GM12878 (cell line): ENCODE data around the gene UIMC1. TPM values are rescaled to one million over a fixed set of nuclear protein-coding genes. Genes with fewer than 3 reads are reported as not detected.

Source experiments
- ATF7 ChIP-seq: fragments of 450-650 bp; IDR thresholded peaks from 2 replicates; pipeline ENCODE4 v1.6.1; 2016; ENCODE audit warnings: low read depth, mild to moderate bottlenecking
- BHLHE40 ChIP-seq, 2 experiments: fragments of 450-650 bp in 1 of 2; IDR thresholded peaks; 2 replicates each; pipeline ENCODE4 v1.6.1; 2011 to 2017; ENCODE audit warnings: low read depth in 2 of 2, borderline replicate concordance in 1 of 2, improper control_type of control experiment in 1 of 2, low read length in 1 of 2, mild to moderate bottlenecking in 1 of 2
- BMI1 ChIP-seq: fragments of 450-650 bp; IDR thresholded peaks from 2 replicates; pipeline ENCODE4 v1.6.1; 2016; ENCODE audit warnings: mild to moderate bottlenecking, moderate library complexity, borderline replicate concordance
- FOXM1 ChIP-seq: IDR thresholded peaks from 2 replicates; pipeline ENCODE4 v1.6.1; 2012; ENCODE audit warnings: low read depth, mild to moderate bottlenecking, inconsistent platforms, low read length, moderate library complexity
- HDAC6 ChIP-seq: fragments of 200-600 bp; sonication (generic); IDR thresholded peaks from one replicate; pipeline ENCODE4 v1.8.0; 2017; ENCODE audit warnings: antibody characterized with exemption; ENCODE audit not compliant: unreplicated experiment
- IRF4 ChIP-seq: IDR thresholded peaks from 2 replicates; pipeline ENCODE4 v1.6.1; 2011; ENCODE audit warnings: low read depth, low read length
- MLLT1 ChIP-seq: fragments of 450-650 bp; IDR thresholded peaks from 2 replicates; pipeline ENCODE4 v1.6.1; 2016; ENCODE audit warnings: mild to moderate bottlenecking
- MTA2 ChIP-seq: fragments of 450-650 bp; IDR thresholded peaks from 2 replicates; pipeline ENCODE4 v1.6.1; 2016; ENCODE audit warnings: low read depth, mild to moderate bottlenecking, moderate library complexity
- NR2C1 ChIP-seq: fragments of 450-650 bp; IDR thresholded peaks from 2 replicates; pipeline ENCODE4 v1.6.1; 2017; ENCODE audit warnings: antibody characterized with exemption, mild to moderate bottlenecking, moderate library complexity
- PAX5 ChIP-seq: IDR thresholded peaks from 2 replicates; pipeline ENCODE4 v1.6.1; 2011; ENCODE audit warnings: low read depth, low read length, borderline replicate concordance
- PKNOX1 ChIP-seq: fragments of 450-650 bp; IDR thresholded peaks from 2 replicates; pipeline ENCODE4 v1.6.1; 2016; ENCODE audit warnings: mild to moderate bottlenecking
- POU2F2 ChIP-seq: IDR thresholded peaks from 3 replicates; pipeline ENCODE4 v1.6.1; 2011; ENCODE audit warnings: low read depth, mild to moderate bottlenecking, low read length, borderline replicate concordance
- RB1 ChIP-seq: fragments of 450-650 bp; formaldehyde crosslinking; IDR thresholded peaks from 2 replicates; pipeline ENCODE4 v1.6.1; 2017; ENCODE audit warnings: mild to moderate bottlenecking, borderline replicate concordance
- RELB ChIP-seq: fragments of 450-650 bp; IDR thresholded peaks from 2 replicates; pipeline ENCODE4 v1.6.1; 2017; ENCODE audit warnings: low read depth, mild to moderate bottlenecking, moderate library complexity
- RUNX3 ChIP-seq: IDR thresholded peaks from 2 replicates; pipeline ENCODE4 v1.6.1; 2012; ENCODE audit warnings: low read length, inconsistent platforms
- SUZ12 ChIP-seq: fragments of 200-600 bp; sonication (generic); IDR thresholded peaks from one replicate; pipeline ENCODE4 v1.6.1; 2018; ENCODE audit warnings: antibody characterized with exemption, mild to moderate bottlenecking; ENCODE audit not compliant: unreplicated experiment
- USF2 ChIP-seq: IDR thresholded peaks from 2 replicates; pipeline ENCODE4 v1.6.1; 2011; ENCODE audit warnings: low read depth, low read length, improper control_type of control experiment, borderline replicate concordance
- WRNIP1 ChIP-seq: IDR thresholded peaks from 2 replicates; pipeline ENCODE4 v1.6.1; 2011; ENCODE audit warnings: low read depth, low read length, improper control_type of control experiment, borderline replicate concordance
- ZBTB4 ChIP-seq: fragments of 450-650 bp; formaldehyde crosslinking; IDR thresholded peaks from 2 replicates; pipeline ENCODE4 v1.4.0; 2022; ENCODE audit warnings: mild to moderate bottlenecking, moderate library complexity
- polyA plus RNA-seq, 11 experiments: library from polyadenylated mRNA; depleted of rRNA in 4 of 11; unstranded in 6 of 11; stranded (reverse) in 5 of 11; fragments of >200 nt; fragmentation: Nextera tagmentation in 4 of 11; fragmentation: Illumina TruSeq in 1 of 11; extraction: Ambion mirVana in 4 of 11; extraction: Trizol in 1 of 11; gene quantifications; 1 replicate in 1 of 11; 2 replicates in 10 of 11; pipeline versions ENCODE4 v1.2.1 to v1.2.3, GENCODE V29; 2011 to 2016; ENCODE audit warnings: inconsistent platforms in 2 of 11, missing spikeins in 2 of 11, low read depth in 1 of 11
- total RNA-seq, 4 experiments: library from RNA; depleted of rRNA in 3 of 4; stranded (reverse); fragments of >200 nt in 3 of 4; fragmentation: Illumina TruSeq in 1 of 4; extraction: Trizol in 1 of 4; gene quantifications; 2 replicates each; pipeline versions ENCODE4 v1.2.1 to v1.2.3, GENCODE V29; 2013 to 2021

Gene UIMC1
- total and polyA plus RNA-seq, 10 of the 15 experiments (the other 5 are each of a cell fraction or from before 2014, with no cell fraction given): 16.2 to 51.4 (median 32.7) TPM

- TF ChIP-seq USF2: no peak
- TF ChIP-seq RELB: peak; percentile 91
- TF ChIP-seq POU2F2: peak; percentile 46; the same call in 1 of the 3 replicates
- no peak for TF ChIP-seq SUZ12
- no peak for TF ChIP-seq ZBTB4 (CRISPR knock-in tag)
- 0 out of 2 replicates have a peak, but pooled peaks have one; percentile 33 for TF ChIP-seq ATF7
- TF ChIP-seq PKNOX1: peak; percentile 71
- TF ChIP-seq RB1: no peak
- TF ChIP-seq PAX5: peak; percentile 53; the same call in 1 of the 2 replicates
- no peak for TF ChIP-seq WRNIP1
- TF ChIP-seq RUNX3: peak; percentile 60
- peak; percentile 82; the same call in 1 of the 2 replicates for TF ChIP-seq MTA2
- 0 out of 2 replicates have a peak, but pooled peaks have one; percentile 35 for TF ChIP-seq FOXM1
- no peak for TF ChIP-seq IRF4
- no peak for TF ChIP-seq BMI1
- peak; percentile 48 to 56; a peak in 2 of 4 replicates for TF ChIP-seq BHLHE40 (IDR thresholded peaks at IDR 0.05; ENCODE audit: borderline replicate concordance in 1 of 2, low read depth in 2 of 2, low read length in 1 of 2)
- peak; percentile 70; the same call in 1 of the 2 replicates for TF ChIP-seq MLLT1
- no peak for TF ChIP-seq NR2C1
- no peak for TF ChIP-seq HDAC6
Observed at GRCh38 chr5:176994460-176995121, 12.0 kb downstream of the UIMC1 start (continued).
